Activated naive CD4-positive, alpha-beta T cell treated with Interleukin-2 at 50 U/mL for 16 hours (primary cell): ENCODE results near the gene SLC25A26.
A peak's percentile ranks its signal among the peaks of the same experiment; 100 is the strongest.

ENCODE experiments used
- DNase-seq: peaks from one replicate; pipeline ENCODE4 v3.0.0-alpha.2; 2020

The SLC25A26 gene

DNA sequence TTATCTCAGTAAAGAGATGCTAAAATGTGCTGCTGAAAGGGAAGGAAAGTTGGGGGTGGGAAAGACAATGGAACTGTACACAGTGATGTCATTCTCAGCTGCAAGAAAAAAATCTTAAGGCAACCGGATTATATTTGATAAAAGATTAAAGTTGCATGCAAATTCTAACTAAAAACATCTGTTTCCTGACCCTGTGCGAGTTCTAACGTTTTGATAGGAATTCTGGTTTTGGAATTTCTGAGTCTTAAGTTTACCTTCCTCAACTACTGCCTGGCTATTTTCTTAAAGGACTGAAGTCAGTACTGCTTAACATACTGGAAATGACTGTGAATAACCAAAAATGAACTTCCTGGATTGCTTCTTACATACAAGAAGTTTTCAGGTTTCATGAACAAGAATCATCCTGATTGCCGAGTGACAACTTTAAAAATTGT, 115.5 kb downstream of the SLC25A26 start:
- DNase-seq = no peak

- no peak for DNase-seq
These were observed 118.1 kb downstream of the SLC25A26 start for GRCh38 chr3:66338927-66339326.

DNA sequence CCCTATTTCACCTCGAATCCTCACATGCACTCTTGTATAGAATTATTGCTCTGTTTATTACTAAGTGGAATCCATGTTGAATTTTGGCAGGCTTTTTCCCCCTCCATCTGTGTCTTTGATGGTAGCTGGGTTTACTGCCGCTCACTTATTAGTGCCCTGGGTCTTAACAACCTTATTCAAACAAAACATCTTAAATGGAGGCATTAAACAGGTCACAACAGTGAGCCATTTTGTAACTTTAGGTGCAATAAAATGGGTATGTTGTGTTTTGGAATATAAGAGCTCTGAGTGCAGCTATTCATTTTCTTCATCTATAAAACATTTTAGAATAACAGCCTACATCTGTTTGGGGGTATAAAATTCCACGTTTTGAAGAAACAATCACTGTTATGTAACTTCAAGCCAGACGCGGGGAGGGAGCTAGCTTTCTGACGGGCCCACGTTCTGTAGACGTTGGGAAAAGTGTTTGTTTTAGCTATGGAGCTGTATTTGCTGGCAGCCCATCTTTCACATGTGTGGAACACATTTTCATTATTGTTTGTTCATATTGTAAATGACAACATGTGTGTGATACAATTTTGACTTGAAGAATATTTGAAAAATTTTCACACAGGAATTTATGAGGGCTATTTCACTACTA, 122.0 kb downstream of the SLC25A26 start:
- DNase-seq = no peak

GRCh38 chr3:66344391-66344811, 123.6 kb downstream of the SLC25A26 start:
- no peak for DNase-seq

DNA sequence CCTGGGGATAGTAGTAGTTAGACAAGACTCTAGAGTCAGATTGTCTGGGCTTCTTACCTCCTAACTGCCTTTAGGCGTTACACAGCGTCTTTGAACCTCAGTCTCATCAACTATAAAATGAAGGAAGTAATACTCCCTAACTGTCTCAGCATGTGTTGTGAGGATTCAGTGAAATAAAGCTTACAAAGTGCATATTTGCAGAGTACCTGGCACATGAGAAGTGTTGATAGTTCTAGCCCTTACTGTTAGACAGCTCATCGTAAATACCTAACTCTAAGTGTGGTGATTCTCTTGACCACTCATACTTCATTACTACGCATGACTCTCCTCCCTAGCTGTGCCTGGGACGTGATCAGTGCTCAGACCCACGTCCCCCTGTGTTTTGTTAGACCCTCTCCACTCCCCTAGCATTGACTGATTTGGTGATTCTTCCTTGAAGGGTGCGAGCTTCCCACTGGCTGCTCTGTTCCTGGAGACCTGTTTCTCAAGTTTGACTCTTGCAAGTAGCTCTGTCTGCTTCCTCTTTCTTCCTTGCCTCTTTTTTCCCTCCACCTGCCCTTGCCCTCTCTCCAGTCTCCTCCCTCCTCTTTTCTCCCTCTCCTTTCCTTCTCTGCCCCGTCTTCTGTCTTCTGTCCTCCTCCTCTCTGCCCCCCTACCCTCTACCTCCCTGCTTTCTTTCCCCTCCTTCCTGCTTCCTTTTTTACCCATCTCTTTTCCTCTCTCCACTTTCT, 124.2 kb downstream of the SLC25A26 start:
- no peak for DNase-seq

DNA sequence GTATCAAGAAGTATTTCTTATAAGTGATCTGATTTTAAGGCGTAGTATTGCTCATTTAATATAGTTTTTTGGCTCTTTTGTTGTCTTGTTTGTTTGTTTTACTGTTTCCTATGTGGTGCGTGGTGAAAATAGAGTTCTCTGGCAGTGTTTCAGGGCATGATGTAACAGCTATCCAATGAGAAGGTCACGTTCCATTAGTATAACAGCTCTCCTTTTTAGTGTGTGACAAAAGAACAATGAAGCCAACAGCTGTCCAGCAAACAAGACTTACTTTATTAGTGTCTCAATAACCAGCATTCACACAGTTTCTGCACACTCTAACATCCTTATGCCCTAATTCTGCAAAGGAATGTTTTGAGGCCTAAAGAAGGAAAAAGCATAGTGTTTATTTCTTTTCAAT, 127.9 kb downstream of the SLC25A26 start:
- no peak for DNase-seq

DNA sequence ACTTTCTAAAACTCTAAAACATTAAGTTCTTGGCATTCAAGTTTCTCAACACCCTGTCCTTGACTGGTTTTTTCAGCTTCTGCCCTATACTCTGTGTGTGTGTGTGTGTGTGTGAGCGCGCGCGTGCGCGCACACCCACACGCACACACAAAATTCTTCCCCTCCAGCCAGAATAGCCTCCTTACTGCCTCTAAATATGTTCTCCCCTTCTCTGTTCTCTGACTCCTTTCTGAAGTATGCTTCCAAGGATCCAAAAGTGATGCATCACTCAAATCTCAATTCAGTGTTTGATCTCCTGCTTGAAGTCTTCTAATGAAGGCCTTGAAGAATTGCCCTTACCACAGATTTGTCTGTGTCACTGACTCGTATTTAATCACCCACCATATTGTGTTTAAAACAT, 129.8 kb downstream of the SLC25A26 start:
- no peak for DNase-seq

- no peak for DNase-seq
These were observed 132.2 kb downstream of the SLC25A26 start for GRCh38 chr3:66353039-66353438.

DNA sequence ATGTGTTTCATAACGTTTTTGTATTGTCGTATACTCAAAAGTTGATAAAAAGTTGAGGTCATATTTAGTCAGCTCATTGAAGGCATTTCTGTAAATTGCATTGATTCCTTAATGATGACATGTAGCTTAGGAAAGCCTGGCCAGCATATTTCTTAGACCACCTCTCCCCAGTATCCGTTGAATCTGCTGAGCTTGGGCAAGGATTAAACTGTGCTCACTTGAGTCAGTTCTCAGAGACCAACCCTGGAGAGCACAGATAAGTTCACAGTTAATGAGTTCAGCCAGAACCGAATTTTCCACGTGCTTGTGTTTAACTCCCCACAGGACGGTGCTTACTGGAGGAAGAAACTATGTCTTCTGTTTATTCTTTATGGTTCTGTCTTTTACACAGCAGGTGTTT, 132.7 kb downstream of the SLC25A26 start:
- DNase-seq = no peak

- no peak for DNase-seq
These were observed 133.2 kb downstream of the SLC25A26 start for GRCh38 chr3:66354001-66354400.

- DNase-seq = no peak
These were observed 134.6 kb downstream of the SLC25A26 start for GRCh38 chr3:66355394-66355793.

DNA sequence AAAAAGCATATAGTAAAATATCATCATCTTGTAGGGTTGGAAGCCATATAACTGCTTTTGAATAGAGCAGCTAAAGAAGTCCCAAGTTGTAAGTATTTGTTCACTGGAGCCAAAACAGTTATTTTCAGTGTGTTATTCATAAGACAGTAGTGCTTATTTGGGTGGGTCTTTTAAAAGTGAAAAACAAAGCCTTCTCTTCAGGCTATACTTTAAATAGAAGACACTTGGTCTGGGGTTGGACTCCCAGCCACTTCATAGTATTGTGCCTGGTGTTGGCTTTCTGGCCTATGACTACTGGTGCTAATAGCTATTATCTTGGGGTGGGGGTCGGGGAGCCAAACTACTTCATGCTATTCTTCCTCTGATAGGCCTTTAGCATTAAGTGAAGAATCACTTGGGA, 135.2 kb downstream of the SLC25A26 start:
- DNase-seq = no peak

- DNase-seq = no peak
These were observed 140.6 kb downstream of the SLC25A26 start for GRCh38 chr3:66361356-66361755.

- DNase-seq = no peak
These were observed 141.7 kb downstream of the SLC25A26 start for GRCh38 chr3:66362541-66362941.

GRCh38 chr3:66363148-66363547, 142.3 kb downstream of the SLC25A26 start:
- no peak for DNase-seq

GRCh38 chr3:66365080-66365479, 144.3 kb downstream of the SLC25A26 start:
- no peak for DNase-seq

- DNase-seq = no peak
These were observed 145.9 kb downstream of the SLC25A26 start for GRCh38 chr3:66366747-66367146.

DNA sequence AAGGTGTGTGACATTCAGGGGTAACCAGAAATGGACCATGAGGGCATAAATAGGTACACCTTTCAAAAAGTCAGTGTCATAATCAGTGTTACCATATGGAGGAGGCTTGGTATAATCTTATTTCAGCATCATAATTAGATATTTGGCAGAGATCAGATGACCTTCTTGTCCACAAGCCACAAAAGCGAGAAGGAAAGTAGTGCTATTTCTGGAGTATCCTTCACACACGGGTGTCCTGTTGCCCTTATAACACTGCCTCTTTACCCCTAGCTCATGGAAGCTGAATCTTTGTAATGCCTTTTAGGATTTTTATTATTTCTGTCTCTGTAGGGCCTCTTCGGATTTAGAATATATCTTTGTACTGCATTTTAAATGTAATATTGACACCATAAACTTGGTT, 147.2 kb downstream of the SLC25A26 start:
- DNase-seq = no peak

DNA sequence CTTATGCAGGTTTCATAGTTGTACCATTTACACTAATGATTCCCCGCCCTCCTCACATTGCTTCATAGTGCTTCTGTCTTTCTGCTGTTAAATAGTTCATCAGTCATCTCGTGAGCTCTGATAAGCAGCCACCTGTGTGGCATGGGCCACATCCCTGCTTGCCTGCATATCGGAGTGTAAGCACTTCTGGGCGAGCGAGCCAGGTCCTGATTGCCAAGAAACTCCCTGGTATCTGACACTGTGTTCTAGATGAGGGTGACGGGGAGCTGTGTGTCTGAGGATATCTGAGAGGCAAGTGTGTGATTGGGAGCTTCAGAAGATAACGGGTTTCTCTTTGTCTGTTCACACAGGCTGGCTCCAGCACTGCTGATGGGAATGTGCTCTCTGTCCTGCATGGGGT, 149.4 kb downstream of the SLC25A26 start:
- no peak for DNase-seq

- no peak for DNase-seq
These were observed 150.6 kb downstream of the SLC25A26 start for GRCh38 chr3:66371432-66371831.

DNA sequence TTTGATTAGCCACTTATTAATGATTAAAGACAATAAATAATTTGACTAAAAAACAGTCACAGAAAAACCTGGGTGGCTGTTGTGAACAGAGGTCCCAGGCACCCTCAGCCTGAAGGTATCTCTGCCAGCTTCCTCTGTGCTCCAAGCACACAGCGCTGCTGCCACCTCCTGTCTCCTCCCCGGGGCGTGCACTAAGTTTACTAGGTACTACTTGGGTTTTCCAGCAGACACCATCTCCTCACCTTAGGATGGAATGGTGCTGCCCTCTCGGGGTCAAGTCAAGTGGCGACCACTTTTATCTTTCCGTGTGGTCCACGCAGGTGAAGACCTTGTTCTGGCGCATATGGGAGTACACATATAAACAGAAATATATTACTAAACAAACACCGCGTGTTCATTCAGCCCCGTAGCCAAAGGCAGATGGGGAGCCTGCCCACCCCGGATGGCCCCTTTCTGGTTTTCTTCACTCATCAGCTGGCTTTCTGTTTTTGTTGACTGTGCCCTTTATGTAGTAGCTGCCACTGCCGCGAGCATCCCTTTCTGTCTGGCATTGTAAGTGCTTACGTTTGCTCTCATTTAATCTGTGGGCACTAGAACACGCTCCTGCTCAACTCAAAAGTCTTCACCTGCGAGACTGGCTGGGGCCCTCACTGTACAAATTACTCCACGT, 152.0 kb downstream of the SLC25A26 start:
- DNase-seq = peak; percentile 23

DNA sequence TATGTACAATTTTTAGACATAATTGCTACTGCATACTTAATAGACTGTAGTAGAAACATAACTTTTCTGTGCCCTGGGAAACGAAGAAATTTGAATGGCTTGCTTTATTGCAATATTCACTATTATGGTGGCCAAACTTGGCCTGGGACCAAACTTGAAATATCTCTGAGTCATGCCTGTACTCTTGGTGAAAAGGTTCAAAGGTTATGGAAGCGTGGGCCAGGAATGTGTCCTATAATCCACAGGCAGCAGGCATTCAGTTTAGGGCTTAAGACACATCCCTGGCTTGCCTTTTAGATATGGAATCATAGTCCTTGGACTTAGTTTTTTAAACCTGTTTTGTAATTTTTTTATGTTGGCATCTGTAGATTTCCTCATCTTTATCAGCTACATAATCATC, 155.8 kb downstream of the SLC25A26 start:
- DNase-seq = no peak

DNA sequence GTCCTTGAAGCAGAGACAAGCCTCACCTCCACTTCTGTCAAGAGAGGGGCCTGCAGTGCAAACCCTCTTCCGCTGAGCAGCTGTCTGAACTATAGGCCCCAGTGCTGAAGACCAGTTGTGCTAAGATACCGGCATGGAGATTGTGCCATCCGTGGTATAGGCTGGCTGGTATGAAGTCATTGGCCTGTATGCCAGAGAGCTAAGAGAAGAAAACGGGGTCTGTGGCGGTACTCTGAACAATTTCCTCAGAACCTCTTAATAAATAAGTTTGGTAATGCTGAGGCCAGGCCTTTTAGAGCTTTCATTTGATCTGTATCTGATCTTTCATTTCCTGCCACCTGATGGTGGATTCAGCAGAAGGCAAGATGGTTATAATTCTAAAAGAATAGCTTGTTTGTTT, 157.0 kb downstream of the SLC25A26 start:
- no peak for DNase-seq

DNA sequence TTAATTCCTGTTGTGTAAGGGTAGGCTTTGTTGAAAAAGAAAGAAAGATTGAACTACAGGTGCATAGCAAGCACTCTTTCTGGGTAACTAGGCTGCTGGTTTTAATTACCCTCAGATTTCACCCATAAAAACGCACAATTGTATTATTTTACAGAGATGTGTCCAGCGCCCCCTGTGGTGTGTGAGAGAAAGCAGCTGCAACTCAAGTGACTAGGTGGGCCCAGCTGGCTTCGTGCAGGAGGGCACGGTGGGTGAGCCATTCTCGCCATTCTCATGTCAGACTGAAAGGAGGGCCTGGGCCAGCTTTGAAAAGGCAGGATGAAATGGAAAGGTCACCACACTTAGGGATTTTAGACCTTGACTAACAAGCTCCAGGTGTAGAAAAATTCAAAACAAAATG, 157.5 kb downstream of the SLC25A26 start:
- DNase-seq = peak; percentile 53
